AG04450 (cell line): ENCODE results near the gene RASGRF2. TPM values are rescaled to one million over a fixed set of nuclear protein-coding genes. Genes with fewer than 3 reads are reported as not detected.

Experiments
- CTCF ChIA-PET: fragments of 300-600, 350-600 bp; formaldehyde crosslinking; extraction: SDS; loops from one replicate; lab custom pipeline; 2022; ENCODE audit warnings: antibody characterized with exemption, inconsistent platforms; lab: Charles Lee
- POLR2A ChIA-PET: fragments of 350-600 bp; formaldehyde crosslinking; extraction: SDS; loops from one replicate; lab custom pipeline; 2021; ENCODE audit warnings: antibody characterized with exemption, inconsistent platforms; lab: Yijun Ruan, JAX
- DNase-seq: peaks from one replicate; pipeline ENCODE4 v3.0.0-alpha.2; 2011; ENCODE audit warnings: low read depth, low spot score
- H3K27ac ChIP-seq: one replicate; pipeline ENCODE4 v1.5.1; 2012; ENCODE audit warnings: low read depth, low read length, control low read depth
- H3K27me3 ChIP-seq: one replicate; pipeline ENCODE4 v1.6.0; 2012; ENCODE audit warnings: low read length; ENCODE audit not compliant: control insufficient read depth, insufficient read depth
- H3K4me3 ChIP-seq: 2 replicates; pipeline ENCODE4 v1.5.1; 2011; ENCODE audit warnings: mild to moderate bottlenecking, low read depth, low read length, control low read depth
- H3K9me3 ChIP-seq: 2 replicates; pipeline ENCODE4 v1.5.1; 2012; ENCODE audit warnings: low read length; ENCODE audit not compliant: control insufficient read depth, insufficient read depth
- polyA plus RNA-seq: library from polyadenylated mRNA; depleted of rRNA; stranded (reverse); fragments of >200 nt; gene quantifications from 2 replicates; pipeline ENCODE4 v1.2.3, GENCODE V29; 2011
- TF ChIP-seq, protein P1 (sequence below): IDR thresholded peaks from 2 replicates; pipeline ENCODE4 v1.5.1; 2011; ENCODE audit warnings: low read depth, low read length, control low read depth, inconsistent platforms

Gene RASGRF2
- polyA plus RNA-seq, 1 experiment: 19.5 TPM

DNA sequence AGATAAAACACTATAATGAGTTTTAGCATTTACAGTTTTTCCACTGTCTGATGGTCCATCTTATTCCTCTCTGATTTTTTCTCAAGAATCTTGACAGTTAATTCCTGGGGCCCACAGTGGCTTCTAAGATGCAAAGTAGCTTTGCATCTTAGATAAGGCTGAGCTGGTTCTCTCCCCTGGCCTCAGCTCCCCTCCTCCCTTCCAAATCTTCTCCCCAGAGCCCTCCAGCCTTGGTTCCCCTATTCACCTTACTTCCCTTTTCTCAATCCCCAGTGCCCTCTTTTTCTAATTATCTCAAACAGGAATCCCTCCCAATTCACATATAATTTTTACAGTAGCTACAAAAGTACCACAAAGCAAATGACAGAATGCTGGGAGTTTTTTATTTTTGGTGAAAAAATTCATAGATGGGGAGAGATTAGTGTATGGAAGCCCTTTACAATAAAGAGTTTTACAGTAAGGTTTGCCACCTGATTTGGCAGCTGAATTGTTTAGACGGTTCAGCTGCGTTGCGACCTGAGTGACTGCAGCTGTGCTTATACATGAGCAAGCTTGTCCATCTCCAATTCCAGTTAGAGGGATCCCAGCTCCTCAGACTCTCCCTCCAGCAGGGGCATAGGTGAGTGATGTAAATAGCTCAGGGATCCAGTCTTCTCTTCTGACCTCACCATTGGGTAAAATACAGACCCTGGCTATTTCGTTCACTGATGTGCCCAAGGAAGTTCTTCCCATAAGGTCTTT, 221.6 kb downstream of the RASGRF2 start:
- ChIA-PET POLR2A (no interaction called here), CTCF (interaction anchor here (0.6 to 1.2 kb wide), 4 partner anchors 13 to 494 kb away, joined by 3 to 5 read pairs (median 3); no protein-coding TSS in a partner anchor)
- no peak for DNase-seq
- no peaks in the 10 kb centered on the region for H3K9me3 ChIP-seq
- TF ChIP-seq, protein P1, sequence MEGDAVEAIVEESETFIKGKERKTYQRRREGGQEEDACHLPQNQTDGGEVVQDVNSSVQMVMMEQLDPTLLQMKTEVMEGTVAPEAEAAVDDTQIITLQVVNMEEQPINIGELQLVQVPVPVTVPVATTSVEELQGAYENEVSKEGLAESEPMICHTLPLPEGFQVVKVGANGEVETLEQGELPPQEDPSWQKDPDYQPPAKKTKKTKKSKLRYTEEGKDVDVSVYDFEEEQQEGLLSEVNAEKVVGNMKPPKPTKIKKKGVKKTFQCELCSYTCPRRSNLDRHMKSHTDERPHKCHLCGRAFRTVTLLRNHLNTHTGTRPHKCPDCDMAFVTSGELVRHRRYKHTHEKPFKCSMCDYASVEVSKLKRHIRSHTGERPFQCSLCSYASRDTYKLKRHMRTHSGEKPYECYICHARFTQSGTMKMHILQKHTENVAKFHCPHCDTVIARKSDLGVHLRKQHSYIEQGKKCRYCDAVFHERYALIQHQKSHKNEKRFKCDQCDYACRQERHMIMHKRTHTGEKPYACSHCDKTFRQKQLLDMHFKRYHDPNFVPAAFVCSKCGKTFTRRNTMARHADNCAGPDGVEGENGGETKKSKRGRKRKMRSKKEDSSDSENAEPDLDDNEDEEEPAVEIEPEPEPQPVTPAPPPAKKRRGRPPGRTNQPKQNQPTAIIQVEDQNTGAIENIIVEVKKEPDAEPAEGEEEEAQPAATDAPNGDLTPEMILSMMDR: no peak
- H3K27ac ChIP-seq: no peak overlapping the region
- H3K4me3 ChIP-seq: no peak overlapping the region
- no peaks in the 10 kb centered on the region for H3K27me3 ChIP-seq

DNA sequence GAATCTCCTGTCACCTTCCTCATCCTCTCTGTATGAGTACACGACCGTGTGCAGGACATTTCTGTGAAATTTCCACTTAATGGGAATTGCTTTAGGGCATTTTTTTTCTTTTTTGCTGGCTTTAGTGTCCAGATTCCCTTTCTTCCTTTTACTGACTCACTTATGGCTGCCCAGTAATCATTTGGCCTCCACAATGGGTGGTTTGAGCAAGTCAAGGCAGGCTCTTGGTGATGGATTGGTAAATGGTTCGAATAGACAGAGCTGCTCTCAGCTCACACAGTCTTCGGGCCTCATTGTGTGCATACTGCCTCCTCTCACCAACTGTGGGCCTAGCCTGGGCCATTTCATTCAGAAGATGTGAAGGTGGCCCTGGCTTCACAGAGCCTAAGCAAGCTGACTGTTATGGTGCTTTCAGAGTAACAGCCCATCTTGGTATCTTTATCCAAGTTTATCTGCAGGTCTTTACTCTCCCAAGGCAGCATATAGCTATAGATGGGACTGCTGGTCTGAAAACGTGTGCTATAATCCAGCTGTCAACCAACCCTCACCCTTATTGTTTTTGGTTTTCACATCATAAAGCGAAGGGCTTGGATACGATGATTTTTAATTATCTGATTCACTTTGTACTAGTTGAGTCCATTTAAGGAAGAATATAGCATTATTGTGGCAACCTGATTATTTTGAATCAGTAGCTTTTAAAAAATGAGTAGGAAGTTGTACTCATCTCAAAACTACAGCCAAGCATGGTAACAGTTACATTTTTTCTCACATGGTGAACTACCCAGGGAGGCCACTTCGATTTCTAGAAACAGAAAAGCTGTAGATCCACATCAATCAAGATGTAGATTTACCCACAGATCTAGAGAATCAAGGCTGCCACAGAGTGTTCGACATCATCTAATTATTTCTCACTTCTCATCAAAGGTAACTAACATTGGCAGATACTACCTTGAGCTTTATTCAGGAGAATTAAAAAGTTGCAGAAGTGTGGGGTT, 222.5 kb downstream of the RASGRF2 start:
- no peaks in the 10 kb centered on the region for H3K9me3 ChIP-seq
- no peak overlapping the region for H3K4me3 ChIP-seq
- ChIA-PET POLR2A (interaction anchor here (0.6 kb wide), 1 partner anchor 120 kb away, joined by 4 read pairs; no protein-coding TSS in a partner anchor), CTCF (interaction anchor here (1.2 to 1.5 kb wide), 3 partner anchors 10 to 471 kb away, joined by 3 to 12 read pairs (median 3); no protein-coding TSS in a partner anchor)
- H3K27ac ChIP-seq: no peak overlapping the region
- TF ChIP-seq, protein P1: no peak
- no peak for DNase-seq
- H3K27me3 ChIP-seq: no peaks in the 10 kb centered on the region

DNA sequence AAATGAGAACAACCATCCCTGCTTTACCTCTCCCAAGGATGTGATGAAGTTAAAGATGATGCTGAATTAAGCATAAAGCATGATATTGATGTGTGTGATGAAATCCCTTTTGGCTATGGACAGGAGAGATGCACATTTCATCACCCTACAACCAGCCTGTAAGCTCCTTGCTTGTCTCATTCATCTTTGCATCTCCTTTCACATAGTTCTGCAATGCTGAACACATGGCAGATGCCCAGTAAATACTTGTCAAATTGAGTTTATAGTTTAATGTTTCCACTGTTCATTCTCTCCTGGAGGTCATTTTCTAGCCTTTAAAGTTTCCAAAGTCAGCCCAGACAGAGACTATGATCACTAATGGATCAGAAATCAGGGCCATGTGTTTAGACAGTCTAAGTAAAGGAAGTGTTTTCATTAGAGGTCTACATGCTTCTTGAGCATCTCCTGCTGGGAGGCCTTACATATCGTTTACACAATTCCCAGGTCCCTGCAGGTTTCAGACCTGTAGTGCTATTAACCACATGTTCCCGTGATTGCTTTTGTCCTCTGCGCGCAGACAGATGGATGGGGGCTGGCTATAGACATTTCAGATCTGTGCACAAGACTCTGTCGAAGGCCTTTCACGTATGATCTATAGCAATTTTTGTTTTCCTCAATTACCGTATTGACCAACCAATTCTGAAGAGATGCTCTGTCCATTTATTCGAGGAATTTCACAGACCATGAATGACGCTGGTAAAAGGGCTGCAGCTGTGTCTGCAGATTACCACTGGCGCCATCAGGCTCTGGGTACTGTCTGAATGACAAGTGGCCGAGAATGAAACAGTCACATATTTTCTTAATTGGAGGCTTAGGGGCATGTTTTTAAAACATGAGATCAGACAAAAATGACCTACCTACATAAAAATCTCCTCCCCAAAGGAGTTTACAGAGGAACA, 223.9 kb downstream of the RASGRF2 start:
- TF ChIP-seq, protein P1: no peak
- POLR2A ChIA-PET: no interaction called here
- Histone ChIP-seq H3K27ac (no peak overlapping the region), H3K27me3 (no peaks in the 10 kb centered on the region), H3K4me3 (no peak overlapping the region), H3K9me3 (no peaks in the 10 kb centered on the region)
- DNase-seq: no peak
- CTCF ChIA-PET: interaction anchor here (1.5 to 2.8 kb wide), 2 partner anchors 11 kb away, joined by 12 to 15 read pairs; no protein-coding TSS in a partner anchor

DNA sequence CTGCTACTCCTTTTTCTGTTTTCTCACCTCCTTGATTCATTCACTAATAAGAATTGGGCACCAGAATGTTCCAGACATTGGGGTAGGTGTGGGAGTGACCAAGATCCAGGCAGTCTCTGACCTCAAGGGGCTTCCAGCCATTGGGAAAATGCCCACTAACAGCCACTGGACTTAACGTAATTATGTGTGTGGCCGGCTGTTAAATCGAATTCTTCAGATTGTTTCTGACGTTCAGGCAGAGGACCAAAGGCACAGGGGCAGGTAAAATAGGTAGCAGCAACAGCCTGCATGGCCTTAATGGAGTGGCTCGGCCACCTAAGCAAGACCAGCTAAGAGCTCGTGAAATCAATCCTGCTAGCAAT, 224.6 kb downstream of the RASGRF2 start:
- no peak for DNase-seq
- H3K4me3 ChIP-seq: no peak overlapping the region
- TF ChIP-seq, protein P1: no peak
- ChIA-PET CTCF (interaction anchor here (2.8 kb wide), 1 partner anchor 10 kb away, joined by 15 read pairs; no protein-coding TSS in a partner anchor), POLR2A (no interaction called here)
- no peaks in the 10 kb centered on the region for H3K27me3 ChIP-seq
- H3K27ac ChIP-seq: no peak overlapping the region
- H3K9me3 ChIP-seq: no peaks in the 10 kb centered on the region
